Liver (tissue), 9 donors: ENCODE data around the gene ELN. TPM values are rescaled to one million over a fixed set of nuclear protein-coding genes. Genes with fewer than 3 reads are reported as not detected.

Experiments
- DNase-seq: peaks from one replicate; pipeline ENCODE4 v3.0.0-alpha.2; 2017; ENCODE audit warnings: low spot score
- H3K27ac ChIP-seq, 2 donors: one replicate each; pipeline ENCODE4 v1.7.0; 2013; ENCODE audit warnings: inconsistent platforms in 2 of 2, low read length in 2 of 2, control low read depth in 1 of 2, low read depth in 1 of 2, mild to moderate bottlenecking in 1 of 2
- H3K27me3 ChIP-seq, 4 donors: one replicate each; pipeline versions ENCODE4 v1.6.1 to v1.7.0; 2013; ENCODE audit warnings: low read length in 3 of 4, inconsistent platforms in 1 of 4, mild to moderate bottlenecking in 1 of 4, moderate library complexity in 1 of 4; ENCODE audit not compliant: control insufficient read depth in 4 of 4, insufficient read depth in 4 of 4
- H3K36me3 ChIP-seq, 4 donors: one replicate each; pipeline versions ENCODE4 v1.6.1 to v1.7.0; 2013; ENCODE audit warnings: low read length in 3 of 4, mild to moderate bottlenecking in 3 of 4, low read depth in 1 of 4, moderate library complexity in 1 of 4; ENCODE audit not compliant: control insufficient read depth in 4 of 4, insufficient read depth in 3 of 4
- H3K4me1 ChIP-seq, 4 donors: one replicate each; pipeline versions ENCODE4 v1.6.1 to v1.7.0; 2013; ENCODE audit warnings: low read length in 3 of 4, mild to moderate bottlenecking in 3 of 4, moderate library complexity in 1 of 4; ENCODE audit not compliant: control insufficient read depth in 4 of 4, insufficient read depth in 4 of 4
- H3K4me3 ChIP-seq, 3 donors: one replicate each; pipeline versions ENCODE4 v1.6.1 to v1.7.0; 2013; ENCODE audit warnings: low read length in 3 of 3, control low read depth in 1 of 3, low read depth in 1 of 3, mild to moderate bottlenecking in 1 of 3
- H3K9ac ChIP-seq, 2 donors: one replicate each; pipeline ENCODE4 v1.7.0; 2013; ENCODE audit warnings: low read length in 2 of 2, mild to moderate bottlenecking in 2 of 2, moderate library complexity in 2 of 2, control low read depth in 1 of 2, low read depth in 1 of 2
- H3K9me3 ChIP-seq, 4 donors: one replicate each; pipeline versions ENCODE4 v1.6.1 to v1.7.0; 2013; ENCODE audit warnings: low read length in 3 of 4; ENCODE audit not compliant: control insufficient read depth in 4 of 4
- ATF3 ChIP-seq: IDR thresholded peaks from 2 replicates; pipeline ENCODE4 v1.6.1; 2016; ENCODE audit warnings: antibody characterized with exemption
- CTCF ChIP-seq: fragments of 150-350 bp; IDR thresholded peaks from 2 replicates; pipeline ENCODE4 v1.5.1; 2017; ENCODE audit warnings: improper control_type of control experiment, low read depth, low read length; ENCODE audit not compliant: missing input control
- EGR1 ChIP-seq, 2 donors: IDR thresholded peaks; 2 replicates each; pipeline ENCODE4 v1.6.1; 2016 to 2018; ENCODE audit warnings: antibody characterized with exemption in 2 of 2, low read depth in 2 of 2
- FOXA1 ChIP-seq: IDR thresholded peaks from 2 replicates; pipeline ENCODE4 v1.6.1; 2016; ENCODE audit warnings: antibody characterized with exemption
- FOXA2 ChIP-seq: IDR thresholded peaks from 2 replicates; pipeline ENCODE4 v1.6.1; 2016; ENCODE audit warnings: antibody characterized with exemption
- GABPA ChIP-seq, 2 donors: IDR thresholded peaks in 1 of 2; conservative IDR thresholded peaks in 1 of 2; 2 replicates each; pipeline ENCODE4 v1.6.1; 2016; ENCODE audit warnings: antibody characterized with exemption in 2 of 2, mild to moderate bottlenecking in 1 of 2, moderate library complexity in 1 of 2
- HNF4A ChIP-seq, 2 donors: conservative IDR thresholded peaks; 2 replicates each; pipeline ENCODE4 v1.6.1; 2016; ENCODE audit warnings: antibody characterized with exemption in 2 of 2, mild to moderate bottlenecking in 2 of 2
- HNF4G ChIP-seq: IDR thresholded peaks from 2 replicates; pipeline ENCODE4 v1.6.1; 2016; ENCODE audit warnings: antibody characterized with exemption
- JUND ChIP-seq, 2 donors: IDR thresholded peaks; 2 replicates each; pipeline ENCODE4 v1.6.1; 2016; ENCODE audit warnings: antibody characterized with exemption in 2 of 2
- MAX ChIP-seq: IDR thresholded peaks from 2 replicates; pipeline ENCODE4 v1.6.1; 2016; ENCODE audit warnings: antibody characterized with exemption
- NR2F2 ChIP-seq: IDR thresholded peaks from 2 replicates; pipeline ENCODE4 v1.6.1; 2016; ENCODE audit warnings: antibody characterized with exemption
- RAD21 ChIP-seq, 2 donors: IDR thresholded peaks; 2 replicates each; pipeline ENCODE4 v1.6.1; 2016; ENCODE audit warnings: antibody characterized with exemption in 2 of 2, mild to moderate bottlenecking in 2 of 2
- REST ChIP-seq: IDR thresholded peaks from 2 replicates; pipeline ENCODE4 v1.6.1; 2016; ENCODE audit warnings: antibody characterized with exemption, mild to moderate bottlenecking
- RXRA ChIP-seq, 2 donors: IDR thresholded peaks; 2 replicates each; pipeline ENCODE4 v1.6.1; 2017 to 2018; ENCODE audit warnings: antibody characterized with exemption in 2 of 2, mild to moderate bottlenecking in 1 of 2
- SP1 ChIP-seq: IDR thresholded peaks from 2 replicates; pipeline ENCODE4 v1.6.1; 2018; ENCODE audit warnings: antibody characterized with exemption, mild to moderate bottlenecking
- TAF1 ChIP-seq: conservative IDR thresholded peaks from 2 replicates; pipeline ENCODE4 v1.6.1; 2016; ENCODE audit warnings: antibody characterized with exemption, mild to moderate bottlenecking
- YY1 ChIP-seq: IDR thresholded peaks from 2 replicates; pipeline ENCODE4 v1.6.1; 2016; ENCODE audit warnings: antibody characterized with exemption, mild to moderate bottlenecking
- WGBS: extraction: QIAGEN DNeasy Blood & Tissue Kit; methylation state at CpG from one replicate; pipeline ENCODE4 v1.1.7; 2013; 5-methylcytosine and 5-hydroxymethylcytosine counted together
- polyA plus RNA-seq, 2 donors: library from polyadenylated mRNA; stranded (reverse) in 1 of 2; unstranded in 1 of 2; fragments of 200-250 nt in 1 of 2; fragments of >200 nt in 1 of 2; fragmentation: Nextera tagmentation in 1 of 2; extraction: Ambion mirVana in 1 of 2; gene quantifications; one replicate each; pipeline versions ENCODE4 v1.2.1 to v1.2.3, GENCODE V29; 2013 to 2015
- total RNA-seq, 2 donors: library from RNA; depleted of rRNA; stranded (reverse); fragments of >200 nt; gene quantifications; one replicate each; pipeline ENCODE4 v1.2.3, GENCODE V29; 2014
- TF ChIP-seq, protein P1 (sequence below): IDR thresholded peaks from 2 replicates; pipeline ENCODE4 v1.6.1; 2016; ENCODE audit warnings: antibody characterized with exemption
- donor health status: healthy.
- donor health status: healthy.
- donor health status: healthy.
- donor health status: healthy.
- donor health status: healthy.

Gene ELN
- total and polyA plus RNA-seq, 4 donors: 2.7 to 16.3 (median 9.7) TPM

GRCh38 chr7:73994023-73994422 lies 34.0 kb upstream of the ELN start:
- no peaks in the 10 kb centered on the region for H3K4me1 ChIP-seq
- no peak overlapping the region for H3K4me3 ChIP-seq
- H3K36me3 ChIP-seq: no peaks in the 10 kb centered on the region
- no peak for DNase-seq
- H3K27ac ChIP-seq: no peak overlapping the region
- no peak overlapping the region for H3K9ac ChIP-seq
- no peaks in the 10 kb centered on the region for H3K27me3 ChIP-seq
- peaks cover 0 to 4% (median 0%) of the 10 kb centered on the region in 4 donors for H3K9me3 ChIP-seq
- TF ChIP-seq JUND (IDR thresholded peaks at IDR 0.05) (no peak), TAF1 (no peak), NR2F2 (no peak), CTCF (no peak), RAD21 (IDR thresholded peaks at IDR 0.05) (no peak), HNF4A (conservative IDR thresholded peaks at IDR 0.05) (no peak), MAX (no peak), ATF3 (no peak), SP1 (no peak), REST (no peak), HNF4G (no peak), EGR1 (IDR thresholded peaks at IDR 0.05; ENCODE audit: low read depth in 2 of 2) (no peak), RXRA (IDR thresholded peaks at IDR 0.05) (no peak), YY1 (no peak), GABPA (IDR thresholded peaks at IDR 0.05 in 1 of 2, conservative IDR thresholded peaks at IDR 0.05 in 1 of 2) (no peak)
- 88% methylated on average over 7 of the region's 7 CpGs for WGBS

- no peaks in the 10 kb centered on the region for H3K36me3 ChIP-seq
- no peaks in the 10 kb centered on the region for H3K4me1 ChIP-seq
- H3K27me3 ChIP-seq: no peaks in the 10 kb centered on the region
- H3K9me3 ChIP-seq: peaks cover 0 to 4% (median 0%) of the 10 kb centered on the region in 4 donors
- H3K9ac ChIP-seq: no peak overlapping the region
- H3K4me3 ChIP-seq: no peak overlapping the region
- H3K27ac ChIP-seq: no peak overlapping the region
- DNase-seq: no peak
- no peak for TF ChIP-seq RXRA (IDR thresholded peaks at IDR 0.05)
- TF ChIP-seq YY1: no peak
- no peak for TF ChIP-seq RAD21 (IDR thresholded peaks at IDR 0.05)
- TF ChIP-seq TAF1: no peak
- no peak for TF ChIP-seq EGR1 (IDR thresholded peaks at IDR 0.05; ENCODE audit: low read depth in 2 of 2)
- no peak for TF ChIP-seq GABPA (IDR thresholded peaks at IDR 0.05 in 1 of 2, conservative IDR thresholded peaks at IDR 0.05 in 1 of 2)
- TF ChIP-seq, protein P1, sequence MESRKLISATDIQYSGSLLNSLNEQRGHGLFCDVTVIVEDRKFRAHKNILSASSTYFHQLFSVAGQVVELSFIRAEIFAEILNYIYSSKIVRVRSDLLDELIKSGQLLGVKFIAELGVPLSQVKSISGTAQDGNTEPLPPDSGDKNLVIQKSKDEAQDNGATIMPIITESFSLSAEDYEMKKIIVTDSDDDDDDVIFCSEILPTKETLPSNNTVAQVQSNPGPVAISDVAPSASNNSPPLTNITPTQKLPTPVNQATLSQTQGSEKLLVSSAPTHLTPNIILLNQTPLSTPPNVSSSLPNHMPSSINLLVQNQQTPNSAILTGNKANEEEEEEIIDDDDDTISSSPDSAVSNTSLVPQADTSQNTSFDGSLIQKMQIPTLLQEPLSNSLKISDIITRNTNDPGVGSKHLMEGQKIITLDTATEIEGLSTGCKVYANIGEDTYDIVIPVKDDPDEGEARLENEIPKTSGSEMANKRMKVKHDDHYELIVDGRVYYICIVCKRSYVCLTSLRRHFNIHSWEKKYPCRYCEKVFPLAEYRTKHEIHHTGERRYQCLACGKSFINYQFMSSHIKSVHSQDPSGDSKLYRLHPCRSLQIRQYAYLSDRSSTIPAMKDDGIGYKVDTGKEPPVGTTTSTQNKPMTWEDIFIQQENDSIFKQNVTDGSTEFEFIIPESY: no peak
- no peak for TF ChIP-seq HNF4G
- no peak for TF ChIP-seq MAX
- TF ChIP-seq CTCF: no peak
- no peak for TF ChIP-seq FOXA2
- TF ChIP-seq NR2F2: no peak
- no peak for TF ChIP-seq FOXA1
- no peak for TF ChIP-seq HNF4A (conservative IDR thresholded peaks at IDR 0.05)
- TF ChIP-seq JUND (IDR thresholded peaks at IDR 0.05): no peak
- no peak for TF ChIP-seq SP1
- TF ChIP-seq ATF3: no peak
These were observed 33.2 kb upstream of the ELN start for GRCh38 chr7:73994761-73995160.
